K562 (cell line): ENCODE measurements around the gene SORT1. TPM values are rescaled to one million over a fixed set of nuclear protein-coding genes. Genes with fewer than 3 reads are reported as not detected.

Experiments
- ATAC-seq: fragments of 200-7000 bp; cut with Tn5 transposase; 3 replicates; pipeline ENCODE4 v1.9.1; 2020; ENCODE audit warnings: moderate library complexity
- BruUV-seq: library from RNA; stranded (reverse); fragments of 400-500 nt; replicated peaks from 2 replicates; lab custom pipeline; 2021; lab: Mats Ljungman, UMichigan
- CTCF ChIA-PET: fragments of 300-600 bp; formaldehyde crosslinking; extraction: SDS; loops from one replicate; lab custom pipeline; 2021; ENCODE audit warnings: low intra/inter-chr PET ratio; lab: Yijun Ruan, JAX
- POLR2A ChIA-PET: fragments of 300-600, 350-650 bp; sonication (Branson Sonifier 250); formaldehyde crosslinking; extraction: SDS; loops from one replicate; lab custom pipeline; 2021; ENCODE audit warnings: antibody characterized with exemption, inconsistent platforms; lab: Yijun Ruan, JAX
- DNase-seq, 4 experiments: peaks; one replicate each; pipeline versions ENCODE4 v3.0.0 to v3.0.0-alpha.2; 2011 to 2018; ENCODE audit warnings: low spot score in 3 of 4, mixed read lengths in 3 of 4; ENCODE audit errors: extremely low read depth in 1 of 4
- FAIRE-seq: peaks from 2 replicates; lab custom pipeline; 2011; peaks lifted over from hg19 to GRCh38; lab: Jason Lieb, UNC
- H2AFZ ChIP-seq: 2 replicates; pipeline ENCODE4 v1.6.0; 2011; ENCODE audit warnings: low read depth, low read length, control low read depth, inconsistent platforms
- H3K27ac ChIP-seq: fragments of 200-600 bp; 3 replicates; pipeline ENCODE4 v1.8.0; 2011; ENCODE audit warnings: low read depth, mild to moderate bottlenecking, control low read depth, inconsistent platforms, low read length, moderate library complexity, mixed read lengths; ENCODE audit errors: extremely low read depth
- H3K27me3 ChIP-seq, 2 experiments: fragments of 300-600 bp in 1 of 2; 2 replicates in 1 of 2; 3 replicates in 1 of 2; pipeline versions ENCODE4 v1.6.0 to v1.8.0; 2011; ENCODE audit warnings: inconsistent platforms in 2 of 2, low read length in 2 of 2, mild to moderate bottlenecking in 1 of 2, mixed read lengths in 1 of 2, moderate library complexity in 1 of 2; ENCODE audit not compliant: control insufficient read depth in 2 of 2, insufficient read depth in 2 of 2
- H3K36me3 ChIP-seq: fragments of 300-600 bp; 3 replicates; pipeline ENCODE4 v1.8.0; 2011; ENCODE audit warnings: mild to moderate bottlenecking, low read length, inconsistent platforms; ENCODE audit not compliant: control insufficient read depth, insufficient read depth
- H3K4me1 ChIP-seq, 2 experiments: fragments of 200-600 bp in 1 of 2; replicated peaks in 1 of 2; 2 replicates in 1 of 2; 3 replicates in 1 of 2; pipeline versions ENCODE4 v1.5.1 to v1.8.0; 2011; ENCODE audit warnings: inconsistent platforms in 2 of 2, low read length in 2 of 2, mild to moderate bottlenecking in 1 of 2, mixed read lengths in 1 of 2, moderate library complexity in 1 of 2; ENCODE audit not compliant: control insufficient read depth in 2 of 2, insufficient read depth in 2 of 2
- H3K4me2 ChIP-seq: 2 replicates; pipeline ENCODE4 v1.6.1; 2011; ENCODE audit warnings: low read length, control low read depth, inconsistent platforms, mixed read lengths; ENCODE audit not compliant: insufficient read depth
- H3K4me3 ChIP-seq: fragments of 200-600 bp; sonication (generic), shearing (Covaris generic); 2 replicates; pipeline ENCODE4 v1.5.1; 2016; ENCODE audit warnings: control low read depth, inconsistent platforms
- H3K79me2 ChIP-seq: fragments of 200-600 bp; 3 replicates; pipeline ENCODE4 v1.8.0; 2011; ENCODE audit warnings: low read length, inconsistent platforms; ENCODE audit not compliant: control insufficient read depth, insufficient read depth
- H3K9ac ChIP-seq, 2 experiments: 2 replicates each; pipeline versions ENCODE4 v1.6.0 to v1.6.1; 2011; ENCODE audit warnings: low read depth in 2 of 2, low read length in 2 of 2, control low read depth in 1 of 2, inconsistent platforms in 1 of 2, mild to moderate bottlenecking in 1 of 2, mixed read lengths in 1 of 2; ENCODE audit not compliant: insufficient read depth in 1 of 2
- H3K9me1 ChIP-seq: one replicate; pipeline ENCODE4 v1.6.0; 2011; ENCODE audit warnings: inconsistent platforms, mild to moderate bottlenecking, low read length, moderate library complexity; ENCODE audit not compliant: control insufficient read depth, insufficient read depth
- H3K9me3 ChIP-seq: replicated peaks from 2 replicates; pipeline ENCODE4 v1.5.1; 2011; ENCODE audit warnings: low read depth, low read length, inconsistent platforms; ENCODE audit not compliant: control insufficient read depth, insufficient read depth
- H4K20me1 ChIP-seq: replicated peaks from 2 replicates; pipeline ENCODE4 v1.6.1; 2011; ENCODE audit warnings: low read length, inconsistent platforms, mixed read lengths; ENCODE audit not compliant: control insufficient read depth, insufficient read depth
- IFI16 ChIP-seq: fragments of 250-450 bp; sonication (Bioruptor Pico); IDR thresholded peaks from 2 replicates; pipeline ENCODE4 v2.1.2; 2022; ENCODE audit warnings: mild to moderate bottlenecking, inconsistent platforms
- PYGO2 ChIP-seq: fragments of 450-650 bp; IDR thresholded peaks from 2 replicates; pipeline ENCODE4 v1.6.1; 2016; ENCODE audit warnings: mild to moderate bottlenecking, missing genetic modification characterization, moderate library complexity, missing compliant biosample characterization
- SMARCA5 ChIP-seq: fragments of 450-650 bp; IDR thresholded peaks from 2 replicates; pipeline ENCODE4 v1.6.1; 2016
- ZNF146 ChIP-seq: IDR thresholded peaks from one replicate; pipeline ENCODE4 v1.6.1; 2018; ENCODE audit warnings: missing compliant biosample characterization; ENCODE audit not compliant: unreplicated experiment
- ZNF24 ChIP-seq: fragments of 450-650 bp; IDR thresholded peaks from 2 replicates; pipeline ENCODE4 v1.6.1; 2016
- WGBS: fragments of 100-300 bp; shearing (Covaris generic); methylation state at CpG from one replicate; pipeline ENCODE4 v1.1.6; 2016; ENCODE audit warnings: low coverage, mixed read lengths; ENCODE audit not compliant: insufficient coverage; ENCODE audit errors: missing lambda C conversion rate; 5-methylcytosine and 5-hydroxymethylcytosine counted together
- in situ Hi-C: fragments of 300-500 bp; cut with MboI; formaldehyde crosslinking; loops from 4 replicates; pipeline ENCODE4 v1.15.0; 2018; ENCODE audit warnings: inconsistent platforms, mixed read lengths
- intact Hi-C: fragments of 100-400 bp; cut with micrococcal nuclease; formaldehyde crosslinking; loops from 2 replicates; pipeline ENCODE4 v1.14.2; 2022
- polyA plus RNA-seq, 8 experiments: library from polyadenylated mRNA; depleted of rRNA in 4 of 8; stranded (reverse) in 5 of 8; unstranded in 3 of 8; fragments of >200 nt; fragmentation: Nextera tagmentation in 2 of 8; fragmentation: Illumina TruSeq in 1 of 8; extraction: Ambion mirVana in 2 of 8; extraction: Trizol in 1 of 8; gene quantifications; 2 replicates each; pipeline versions ENCODE4 v1.2.1 to v1.2.3, GENCODE V29; 2011 to 2014; ENCODE audit warnings: inconsistent platforms in 1 of 8, missing spikeins in 1 of 8
- total RNA-seq, 7 experiments: library from RNA; depleted of rRNA in 6 of 7; stranded (reverse); fragments of >200 nt in 6 of 7; fragmentation: Illumina TruSeq in 2 of 7; extraction: Trizol in 2 of 7; gene quantifications; 2 replicates each; pipeline versions ENCODE4 v1.2.1 to v1.2.3, GENCODE V29; 2011 to 2021; ENCODE audit warnings: low replicate concordance in 1 of 7
- TF ChIP-seq, protein P1 (sequence below): fragments of 250-450 bp; sonication (Bioruptor Pico); IDR thresholded peaks from 2 replicates; pipeline ENCODE4 v1.5.0; 2021; ENCODE audit warnings: mild to moderate bottlenecking, moderate library complexity
- TF ChIP-seq, protein P2 (sequence below): fragments of 450-650 bp; conservative IDR thresholded peaks from 2 replicates; pipeline ENCODE4 v1.6.1; 2016; ENCODE audit warnings: missing genetic modification characterization, low read depth, mild to moderate bottlenecking, missing compliant biosample characterization, moderate library complexity
- TF ChIP-seq, protein P3 (sequence below): sonication (generic); formaldehyde crosslinking; IDR thresholded peaks from 2 replicates; pipeline ENCODE4 v1.8.0; 2022; ENCODE audit warnings: mild to moderate bottlenecking, missing genetic modification reagents
- TF ChIP-seq, protein P4 (sequence below): fragments of 450-650 bp; IDR thresholded peaks from 2 replicates; pipeline ENCODE4 v1.6.1; 2017; ENCODE audit warnings: antibody characterized with exemption, mild to moderate bottlenecking
- TF ChIP-seq, protein P5 (sequence below): fragments of 250-450 bp; sonication (Bioruptor Pico); IDR thresholded peaks from 2 replicates; pipeline ENCODE4 v1.8.0; 2022; ENCODE audit warnings: inconsistent platforms

The SORT1 gene
- total and polyA plus RNA-seq, 9 of the 15 experiments (the other 6 are each of a cell fraction or from before 2014, with no cell fraction given), result 27.4 to 112 (median 65.0) TPM

DNA sequence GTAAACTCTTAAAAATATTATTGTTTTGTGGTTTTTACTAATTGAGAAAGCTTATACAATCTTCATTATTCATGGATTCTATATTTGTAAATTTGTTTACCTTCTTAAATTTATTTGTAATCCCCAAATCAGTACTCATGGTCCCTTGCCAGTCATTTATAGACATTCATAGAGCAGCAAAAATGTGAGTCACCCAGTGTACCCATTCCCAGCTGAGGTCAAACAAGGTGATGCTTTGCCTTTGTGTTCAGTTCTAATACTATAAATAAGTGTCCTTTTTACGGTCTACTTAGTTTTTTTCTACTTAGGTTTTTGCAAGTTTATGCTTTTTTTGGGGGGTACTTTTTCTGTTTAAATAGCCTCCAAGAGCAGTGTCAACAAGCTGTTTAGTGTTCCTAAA, 36.1 kb downstream of the SORT1 start:
- no TSS peak for BruUV-seq
- TF ChIP-seq, protein P1, sequence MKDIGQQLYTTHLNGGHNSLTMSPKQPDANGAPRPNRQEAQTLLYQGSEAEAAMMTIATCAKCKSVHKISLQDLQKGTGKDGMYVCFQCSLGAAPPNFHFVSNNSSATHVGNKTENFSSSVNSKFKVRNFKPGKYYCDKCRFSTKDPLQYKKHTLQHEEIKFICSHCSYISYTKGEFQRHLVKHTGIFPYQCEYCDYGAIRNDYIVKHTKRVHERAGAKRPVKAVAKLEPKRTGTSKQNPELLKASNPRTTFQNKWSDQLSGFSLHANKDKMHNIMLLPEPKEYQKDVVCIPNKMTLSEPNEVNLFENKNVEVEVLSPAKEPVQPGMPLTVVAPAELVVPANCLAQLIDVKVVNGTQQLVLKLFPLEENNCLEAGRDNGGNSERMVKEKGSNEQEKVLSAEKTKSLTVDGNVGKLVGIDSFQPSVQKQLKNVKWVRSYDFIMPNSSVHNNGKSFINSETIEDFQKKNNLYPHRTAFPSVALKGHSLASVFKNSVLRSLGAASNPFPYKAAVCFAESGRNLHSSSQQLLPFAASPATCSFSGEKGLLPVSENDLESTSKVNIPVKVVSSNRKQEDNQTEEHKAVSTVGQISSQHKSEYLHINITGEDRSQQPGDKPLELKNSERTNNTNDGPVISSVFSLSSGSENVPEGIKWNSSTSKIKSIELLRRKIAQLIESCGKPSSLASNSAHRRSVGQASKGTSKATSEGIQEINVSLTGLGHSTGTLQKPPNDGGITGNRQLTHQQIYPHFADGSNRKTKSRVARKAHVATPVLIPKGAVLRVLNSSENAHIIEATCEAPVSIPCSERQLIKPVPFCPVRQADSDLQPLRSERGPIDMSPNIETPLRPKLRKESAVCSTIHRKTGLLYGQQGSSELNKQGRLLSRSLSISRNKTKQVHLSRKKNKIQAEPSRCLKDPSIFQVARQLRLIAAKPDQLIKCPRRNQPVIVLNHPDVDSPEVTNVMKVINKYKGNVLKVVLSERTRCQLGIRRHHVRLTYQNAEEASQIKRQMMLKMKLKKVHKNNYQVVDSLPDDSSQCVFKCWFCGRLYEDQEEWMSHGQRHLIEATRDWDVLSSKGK, result no peak
- TF ChIP-seq ZNF146 (CRISPR knock-in tag) (no peak), SMARCA5 (no peak), ZNF24 (no peak), PYGO2 (tag) (no peak), IFI16 (CRISPR knock-in tag) (no peak)
- TF ChIP-seq, protein P2, sequence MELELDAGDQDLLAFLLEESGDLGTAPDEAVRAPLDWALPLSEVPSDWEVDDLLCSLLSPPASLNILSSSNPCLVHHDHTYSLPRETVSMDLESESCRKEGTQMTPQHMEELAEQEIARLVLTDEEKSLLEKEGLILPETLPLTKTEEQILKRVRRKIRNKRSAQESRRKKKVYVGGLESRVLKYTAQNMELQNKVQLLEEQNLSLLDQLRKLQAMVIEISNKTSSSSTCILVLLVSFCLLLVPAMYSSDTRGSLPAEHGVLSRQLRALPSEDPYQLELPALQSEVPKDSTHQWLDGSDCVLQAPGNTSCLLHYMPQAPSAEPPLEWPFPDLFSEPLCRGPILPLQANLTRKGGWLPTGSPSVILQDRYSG (tag), result no peak
- TF ChIP-seq, protein P3, sequence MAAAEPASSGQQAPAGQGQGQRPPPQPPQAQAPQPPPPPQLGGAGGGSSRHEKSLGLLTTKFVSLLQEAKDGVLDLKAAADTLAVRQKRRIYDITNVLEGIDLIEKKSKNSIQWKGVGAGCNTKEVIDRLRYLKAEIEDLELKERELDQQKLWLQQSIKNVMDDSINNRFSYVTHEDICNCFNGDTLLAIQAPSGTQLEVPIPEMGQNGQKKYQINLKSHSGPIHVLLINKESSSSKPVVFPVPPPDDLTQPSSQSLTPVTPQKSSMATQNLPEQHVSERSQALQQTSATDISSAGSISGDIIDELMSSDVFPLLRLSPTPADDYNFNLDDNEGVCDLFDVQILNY, result no peak
- TF ChIP-seq, protein P4, sequence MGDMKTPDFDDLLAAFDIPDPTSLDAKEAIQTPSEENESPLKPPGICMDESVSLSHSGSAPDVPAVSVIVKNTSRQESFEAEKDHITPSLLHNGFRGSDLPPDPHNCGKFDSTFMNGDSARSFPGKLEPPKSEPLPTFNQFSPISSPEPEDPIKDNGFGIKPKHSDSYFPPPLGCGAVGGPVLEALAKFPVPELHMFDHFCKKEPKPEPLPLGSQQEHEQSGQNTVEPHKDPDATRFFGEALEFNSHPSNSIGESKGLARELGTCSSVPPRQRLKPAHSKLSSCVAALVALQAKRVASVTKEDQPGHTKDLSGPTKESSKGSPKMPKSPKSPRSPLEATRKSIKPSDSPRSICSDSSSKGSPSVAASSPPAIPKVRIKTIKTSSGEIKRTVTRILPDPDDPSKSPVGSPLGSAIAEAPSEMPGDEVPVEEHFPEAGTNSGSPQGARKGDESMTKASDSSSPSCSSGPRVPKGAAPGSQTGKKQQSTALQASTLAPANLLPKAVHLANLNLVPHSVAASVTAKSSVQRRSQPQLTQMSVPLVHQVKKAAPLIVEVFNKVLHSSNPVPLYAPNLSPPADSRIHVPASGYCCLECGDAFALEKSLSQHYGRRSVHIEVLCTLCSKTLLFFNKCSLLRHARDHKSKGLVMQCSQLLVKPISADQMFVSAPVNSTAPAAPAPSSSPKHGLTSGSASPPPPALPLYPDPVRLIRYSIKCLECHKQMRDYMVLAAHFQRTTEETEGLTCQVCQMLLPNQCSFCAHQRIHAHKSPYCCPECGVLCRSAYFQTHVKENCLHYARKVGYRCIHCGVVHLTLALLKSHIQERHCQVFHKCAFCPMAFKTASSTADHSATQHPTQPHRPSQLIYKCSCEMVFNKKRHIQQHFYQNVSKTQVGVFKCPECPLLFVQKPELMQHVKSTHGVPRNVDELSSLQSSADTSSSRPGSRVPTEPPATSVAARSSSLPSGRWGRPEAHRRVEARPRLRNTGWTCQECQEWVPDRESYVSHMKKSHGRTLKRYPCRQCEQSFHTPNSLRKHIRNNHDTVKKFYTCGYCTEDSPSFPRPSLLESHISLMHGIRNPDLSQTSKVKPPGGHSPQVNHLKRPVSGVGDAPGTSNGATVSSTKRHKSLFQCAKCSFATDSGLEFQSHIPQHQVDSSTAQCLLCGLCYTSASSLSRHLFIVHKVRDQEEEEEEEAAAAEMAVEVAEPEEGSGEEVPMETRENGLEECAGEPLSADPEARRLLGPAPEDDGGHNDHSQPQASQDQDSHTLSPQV, result no peak
- TF ChIP-seq, protein P5, sequence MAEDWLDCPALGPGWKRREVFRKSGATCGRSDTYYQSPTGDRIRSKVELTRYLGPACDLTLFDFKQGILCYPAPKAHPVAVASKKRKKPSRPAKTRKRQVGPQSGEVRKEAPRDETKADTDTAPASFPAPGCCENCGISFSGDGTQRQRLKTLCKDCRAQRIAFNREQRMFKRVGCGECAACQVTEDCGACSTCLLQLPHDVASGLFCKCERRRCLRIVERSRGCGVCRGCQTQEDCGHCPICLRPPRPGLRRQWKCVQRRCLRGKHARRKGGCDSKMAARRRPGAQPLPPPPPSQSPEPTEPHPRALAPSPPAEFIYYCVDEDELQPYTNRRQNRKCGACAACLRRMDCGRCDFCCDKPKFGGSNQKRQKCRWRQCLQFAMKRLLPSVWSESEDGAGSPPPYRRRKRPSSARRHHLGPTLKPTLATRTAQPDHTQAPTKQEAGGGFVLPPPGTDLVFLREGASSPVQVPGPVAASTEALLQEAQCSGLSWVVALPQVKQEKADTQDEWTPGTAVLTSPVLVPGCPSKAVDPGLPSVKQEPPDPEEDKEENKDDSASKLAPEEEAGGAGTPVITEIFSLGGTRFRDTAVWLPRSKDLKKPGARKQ (CRISPR knock-in tag), result no peak

More for the DNA sequence above, 36.1 kb downstream of the SORT1 start:
- peaks cover 57% of the 10 kb centered on the region for H3K36me3 ChIP-seq
- no peaks in the 10 kb centered on the region for H3K9me3 ChIP-seq
- H2AFZ ChIP-seq, result no peak overlapping the region
- intact Hi-C loops, result loop anchor here (5.0 kb wide), 1 partner anchor 36 kb away; the partner anchor contains the start of gene SORT1
- no peak for DNase-seq
- no peaks in the 10 kb centered on the region; the same call in 2 of the 3 replicates for H3K79me2 ChIP-seq
- peaks cover 4% of the 10 kb centered on the region for H3K9me1 ChIP-seq
- H3K27ac ChIP-seq, result no peak overlapping the region
- POLR2A ChIA-PET, result interaction anchor here (0.5 to 1.2 kb wide), 3 partner anchors 28 to 85 kb away, joined by 3 to 4 read pairs (median 4); no protein-coding TSS in a partner anchor
- peaks cover 0 to 6% of the 10 kb centered on the region in 2 experiments; a peak in 2 of 5 replicates for H3K4me1 ChIP-seq
- H4K20me1 ChIP-seq, result no peaks in the 10 kb centered on the region
- no peaks in the 10 kb centered on the region for H3K27me3 ChIP-seq
- in situ Hi-C loops, result no loop called here
- 70% methylated on average over 1 of the region's 1 CpG for WGBS
- CTCF ChIA-PET, result no interaction called here
- ATAC-seq, result no peak
- no peak for FAIRE-seq
- no peak overlapping the region for H3K4me2 ChIP-seq
- H3K9ac ChIP-seq, result no peak overlapping the region
- H3K4me3 ChIP-seq, result no peak overlapping the region
